Neural cell (in vitro differentiated cells): ENCODE results near the gene FTCDNL1.

Source experiments
- CTCF ChIP-seq: fragments of 450-650 bp; IDR thresholded peaks from 2 replicates; pipeline ENCODE4 v1.5.1; 2014; ENCODE audit warnings: antibody characterized with exemption, mild to moderate bottlenecking, moderate library complexity; ENCODE audit not compliant: poor library complexity, severe bottlenecking
- EP300 ChIP-seq: fragments of 450-650 bp; conservative IDR thresholded peaks from 2 replicates; pipeline ENCODE4 v1.6.1; 2014; ENCODE audit warnings: antibody characterized with exemption, mild to moderate bottlenecking, moderate library complexity; ENCODE audit not compliant: poor library complexity, severe bottlenecking
- EZH2 ChIP-seq: fragments of 200-600, 300-800 bp; shearing (Covaris generic), sonication (generic); IDR thresholded peaks from 2 replicates; pipeline ENCODE4 v1.6.1; 2014; ENCODE audit warnings: antibody characterized with exemption, low read length, borderline replicate concordance, mild to moderate bottlenecking; ENCODE audit not compliant: insufficient read depth, poor library complexity, severe bottlenecking
- POLR2AphosphoS5 ChIP-seq: IDR thresholded peaks from 2 replicates; pipeline ENCODE4 v1.6.1; 2012
- RAD21 ChIP-seq: fragments of 450-650 bp; conservative IDR thresholded peaks from 2 replicates; pipeline ENCODE4 v1.6.1; 2014; ENCODE audit warnings: antibody characterized with exemption, mild to moderate bottlenecking, moderate library complexity
- REST ChIP-seq: IDR thresholded peaks from 2 replicates; pipeline ENCODE4 v1.6.1; 2012; ENCODE audit warnings: borderline replicate concordance
- TAF1 ChIP-seq: IDR thresholded peaks from 2 replicates; pipeline ENCODE4 v1.6.1; 2012; ENCODE audit warnings: low read depth

- TF ChIP-seq CTCF, result no peak
- no peak for TF ChIP-seq RAD21
- TF ChIP-seq POLR2AphosphoS5, result no peak
- no peak for TF ChIP-seq TAF1
- no peak for TF ChIP-seq EP300
- no peak for TF ChIP-seq EZH2
- TF ChIP-seq REST, result no peak
These were observed 8.2 kb downstream of the FTCDNL1 start for GRCh38 chr2:199842631-199843395.
